SK-N-SH treated with all-trans-retinoic acid at 6 μM for 48 hours (cell line): ENCODE results near the gene RASSF5.

Experiments used
- ARNTL ChIP-seq: fragments of 450-650 bp; formaldehyde crosslinking; IDR thresholded peaks from 2 replicates; pipeline ENCODE4 v1.5.0; 2020; ENCODE audit warnings: low read depth, mild to moderate bottlenecking, moderate library complexity, borderline replicate concordance
- BACH2 ChIP-seq: fragments of 250-450 bp; sonication (Bioruptor Pico); IDR thresholded peaks from 2 replicates; pipeline ENCODE4 v1.9.0; 2021; ENCODE audit warnings: mild to moderate bottlenecking, borderline replicate concordance
- CREB5 ChIP-seq: fragments of 250-450 bp; sonication (Bioruptor Pico); IDR thresholded peaks from 2 replicates; pipeline ENCODE4 v1.5.1; 2020; ENCODE audit warnings: low read depth, mild to moderate bottlenecking, moderate library complexity
- OSR1 ChIP-seq: fragments of 250-450 bp; sonication (Bioruptor Pico); IDR thresholded peaks from 2 replicates; pipeline ENCODE4 v1.8.0; 2022; ENCODE audit warnings: moderate library complexity, mild to moderate bottlenecking, inconsistent platforms
- PATZ1 ChIP-seq: fragments of 250-450 bp; sonication (Bioruptor Pico); IDR thresholded peaks from 2 replicates; pipeline ENCODE4 v1.8.0; 2020; ENCODE audit warnings: mild to moderate bottlenecking, moderate library complexity, borderline replicate concordance
- PPARA ChIP-seq: fragments of 250-450 bp; sonication (Bioruptor Pico); IDR thresholded peaks from 2 replicates; pipeline ENCODE4 v1.5.0; 2020; ENCODE audit warnings: mild to moderate bottlenecking, borderline replicate concordance
- RARB ChIP-seq: fragments of 250-450 bp; sonication (Bioruptor Pico); IDR thresholded peaks from 2 replicates; pipeline ENCODE4 v1.8.0; 2021; ENCODE audit warnings: mild to moderate bottlenecking, moderate library complexity
- ZFP3 ChIP-seq: fragments of 250-450 bp; sonication (Bioruptor Pico); IDR thresholded peaks from 2 replicates; pipeline ENCODE4 v1.5.0; 2020; ENCODE audit warnings: mild to moderate bottlenecking, moderate library complexity
- ZFP30 ChIP-seq: fragments of 450-650 bp; formaldehyde crosslinking; IDR thresholded peaks from 2 replicates; pipeline ENCODE4 v1.5.0; 2022; ENCODE audit warnings: mild to moderate bottlenecking, moderate library complexity
- ZNF565 ChIP-seq: fragments of 450-650 bp; formaldehyde crosslinking; conservative IDR thresholded peaks from 2 replicates; pipeline ENCODE4 v1.5.0; 2020; ENCODE audit warnings: low read depth, mild to moderate bottlenecking, moderate library complexity
- ZNF8 ChIP-seq: fragments of 450-650 bp; formaldehyde crosslinking; IDR thresholded peaks from 2 replicates; pipeline ENCODE4 v1.5.0; 2020; ENCODE audit warnings: mild to moderate bottlenecking, moderate library complexity

- TF ChIP-seq BACH2 (CRISPR knock-in tag), result no peak
- TF ChIP-seq PPARA (CRISPR knock-in tag), result no peak
- TF ChIP-seq OSR1 (CRISPR knock-in tag), result no peak
- TF ChIP-seq ZFP30 (CRISPR knock-in tag), result no peak
- no peak for TF ChIP-seq ZNF565 (CRISPR knock-in tag)
- no peak for TF ChIP-seq ARNTL
- TF ChIP-seq RARB, result no peak
- no peak for TF ChIP-seq CREB5 (CRISPR knock-in tag)
- no peak for TF ChIP-seq PATZ1 (CRISPR knock-in tag)
- no peak for TF ChIP-seq ZFP3
- no peak for TF ChIP-seq ZNF8 (CRISPR knock-in tag)
Observed at GRCh38 chr1:206505702-206506355, 1.5 kb upstream of the RASSF5 start.
